Colonic mucosa (tissue), 4 donors: ENCODE data around the gene SLC6A16. TPM values are rescaled to one million over a fixed set of nuclear protein-coding genes. Genes with fewer than 3 reads are reported as not detected.
"Not testable (repeated sequence)": the region's sequence is repeated elsewhere in the genome, so short reads cannot be mapped to it uniquely, and the experiment has no call there.

Source experiments
- DNase-seq: peaks from one replicate; pipeline ENCODE4 v3.0.0-alpha.2; 2020
- H3K27ac ChIP-seq: fragments of 200-600 bp; one replicate; pipeline ENCODE4 v1.8.0; 2021
- H3K27me3 ChIP-seq: fragments of 200-600 bp; one replicate; pipeline ENCODE4 v1.8.0; 2021
- H3K36me3 ChIP-seq: fragments of 200-600 bp; one replicate; pipeline ENCODE4 v1.8.0; 2021
- H3K4me1 ChIP-seq: fragments of 200-600 bp; one replicate; pipeline ENCODE4 v1.8.0; 2021; ENCODE audit warnings: mild to moderate bottlenecking
- H3K4me3 ChIP-seq: fragments of 200-600 bp; one replicate; pipeline ENCODE4 v1.8.0; 2021
- H3K9ac ChIP-seq, 2 donors: one replicate each; pipeline ENCODE4 v1.7.0; 2013; ENCODE audit warnings: control low read depth in 2 of 2, low read depth in 2 of 2, low read length in 2 of 2
- H3K9me3 ChIP-seq: fragments of 200-600 bp; one replicate; pipeline ENCODE4 v1.8.0; 2021
- intact Hi-C: fragments of 100-400 bp; cut with DNase I; formaldehyde crosslinking; loops from one replicate; pipeline ENCODE4 v1.14.1; 2022
- total RNA-seq, 2 donors: library from RNA; stranded (reverse); fragmentation: NEBNext Ultra II Directional in 1 of 2; extraction: Animal tissue kit (Norgen Biotek cat#: 25700) in 1 of 2; gene quantifications; one replicate each; pipeline ENCODE4 v1.2.1, GENCODE V29; 2021
- TF ChIP-seq, protein P1 (sequence below): fragments of 200-600 bp; IDR thresholded peaks from one replicate; pipeline ENCODE4 v1.8.0; 2022; ENCODE audit warnings: antibody characterized with exemption, mild to moderate bottlenecking
- donor health status: healthy.
- donor health status: DM: no; HTN: no; CAD: no.
- donor health status: DM: no; HTN: no; CAD: no.

SLC6A16 gene
- total RNA-seq, 2 donors from 2014 or later: 0.17 to 0.82 TPM

DNA sequence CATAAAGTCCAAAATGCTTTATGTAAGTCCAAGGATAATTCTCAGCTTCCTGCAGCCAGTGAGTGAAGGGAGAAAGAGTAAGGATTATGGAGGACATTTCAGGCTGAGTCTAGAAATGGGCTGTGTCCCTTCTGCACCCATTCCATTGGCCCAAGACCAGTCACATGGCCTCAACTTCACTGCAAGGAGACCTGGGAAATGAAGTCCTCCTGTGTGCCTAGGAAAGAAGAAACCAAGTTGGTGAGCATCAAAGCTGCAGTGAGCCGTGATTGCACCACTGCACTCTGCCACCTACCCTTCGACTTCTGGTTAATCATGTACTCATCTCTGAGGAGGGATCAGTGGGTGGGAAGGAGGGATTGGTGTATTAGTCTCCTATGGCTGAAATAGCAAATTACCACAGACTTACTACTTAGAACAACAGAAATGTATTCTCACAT lies 6.6 kb upstream of the SLC6A16 start:
- no peak overlapping the region for H3K9ac ChIP-seq
- H3K9me3 ChIP-seq: no peaks in the 10 kb centered on the region
- no peaks in the 10 kb centered on the region for H3K4me1 ChIP-seq
- H3K27ac ChIP-seq: no peak overlapping the region
- no peak overlapping the region for H3K4me3 ChIP-seq
- TF ChIP-seq, protein P1, sequence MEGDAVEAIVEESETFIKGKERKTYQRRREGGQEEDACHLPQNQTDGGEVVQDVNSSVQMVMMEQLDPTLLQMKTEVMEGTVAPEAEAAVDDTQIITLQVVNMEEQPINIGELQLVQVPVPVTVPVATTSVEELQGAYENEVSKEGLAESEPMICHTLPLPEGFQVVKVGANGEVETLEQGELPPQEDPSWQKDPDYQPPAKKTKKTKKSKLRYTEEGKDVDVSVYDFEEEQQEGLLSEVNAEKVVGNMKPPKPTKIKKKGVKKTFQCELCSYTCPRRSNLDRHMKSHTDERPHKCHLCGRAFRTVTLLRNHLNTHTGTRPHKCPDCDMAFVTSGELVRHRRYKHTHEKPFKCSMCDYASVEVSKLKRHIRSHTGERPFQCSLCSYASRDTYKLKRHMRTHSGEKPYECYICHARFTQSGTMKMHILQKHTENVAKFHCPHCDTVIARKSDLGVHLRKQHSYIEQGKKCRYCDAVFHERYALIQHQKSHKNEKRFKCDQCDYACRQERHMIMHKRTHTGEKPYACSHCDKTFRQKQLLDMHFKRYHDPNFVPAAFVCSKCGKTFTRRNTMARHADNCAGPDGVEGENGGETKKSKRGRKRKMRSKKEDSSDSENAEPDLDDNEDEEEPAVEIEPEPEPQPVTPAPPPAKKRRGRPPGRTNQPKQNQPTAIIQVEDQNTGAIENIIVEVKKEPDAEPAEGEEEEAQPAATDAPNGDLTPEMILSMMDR: no peak
- peak; percentile 60 for DNase-seq
- no peaks in the 10 kb centered on the region for H3K36me3 ChIP-seq
- intact Hi-C loops: no loop called here
- H3K27me3 ChIP-seq: no peaks in the 10 kb centered on the region

- H3K4me3 ChIP-seq, H3K9me3 ChIP-seq, intact Hi-C loops, H3K4me1 ChIP-seq, H3K27ac ChIP-seq, H3K27me3 ChIP-seq, H3K9ac ChIP-seq, H3K36me3 ChIP-seq, DNase-seq: not testable (repeated sequence)
These were observed 6.2 kb upstream of the SLC6A16 start for GRCh38 chr19:49331187-49331586.

DNA sequence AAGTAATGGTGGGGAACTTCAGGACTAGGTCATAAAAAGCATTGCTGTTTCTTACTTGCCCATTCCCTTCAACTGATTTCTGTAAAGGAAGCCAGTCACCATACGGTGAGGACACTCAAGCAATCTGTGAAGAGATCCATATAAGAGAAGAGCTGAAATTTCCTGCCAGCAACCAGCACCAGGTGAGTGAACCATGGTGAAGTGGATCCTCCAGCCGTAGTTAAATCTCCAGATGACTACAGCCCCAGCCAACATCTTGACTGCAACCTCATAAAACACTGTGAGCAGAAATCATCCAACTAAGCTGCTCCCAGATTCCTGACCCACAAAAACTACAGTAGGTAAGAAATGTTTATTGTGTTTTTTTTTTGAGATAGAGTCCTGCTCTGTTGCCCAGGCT lies 3.8 kb upstream of the SLC6A16 start:
- Histone ChIP-seq H3K36me3 (no peaks in the 10 kb centered on the region), H3K4me3 (no peak overlapping the region), H3K4me1 (no peaks in the 10 kb centered on the region), H3K27me3 (no peaks in the 10 kb centered on the region), H3K9me3 (no peaks in the 10 kb centered on the region), H3K9ac (no peak overlapping the region), H3K27ac (no peak overlapping the region)
- TF ChIP-seq, protein P1: no peak
- intact Hi-C loops: loop anchor here (10.0 kb wide), 1 partner anchor 104 kb away; no protein-coding TSS in a partner anchor
- no peak for DNase-seq

DNA sequence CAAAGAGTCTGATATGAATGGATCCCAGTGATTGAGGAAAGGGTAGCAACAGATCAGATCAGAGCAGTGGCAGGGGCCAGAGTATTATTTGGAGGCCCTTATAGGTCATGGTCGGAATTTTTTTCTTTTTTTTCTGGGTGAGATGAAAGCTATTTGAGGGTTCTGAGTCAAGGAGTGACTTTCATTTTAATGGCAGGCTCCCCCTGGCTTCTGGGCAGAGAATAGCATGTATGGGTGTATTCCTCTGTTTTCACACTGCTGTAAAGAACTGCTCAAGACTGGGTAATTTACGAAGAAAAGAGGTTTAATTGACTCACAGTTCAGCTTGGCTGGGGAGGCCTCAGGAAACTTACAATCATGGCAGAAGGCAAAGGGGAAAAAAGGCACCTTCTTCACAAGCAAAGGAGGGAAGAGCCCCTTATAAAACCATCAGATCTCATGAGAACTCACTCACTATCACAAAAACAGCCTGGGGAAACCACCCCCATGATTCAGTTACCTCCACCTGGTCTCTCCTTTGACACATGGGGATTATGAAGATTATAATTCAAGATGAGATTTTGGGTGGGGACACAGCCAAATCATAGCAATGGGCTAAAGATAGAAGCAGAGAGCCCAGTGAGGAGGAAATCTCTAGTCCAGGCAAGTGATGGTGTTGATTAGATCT lies 3.0 kb upstream of the SLC6A16 start:
- Histone ChIP-seq H3K27ac (no peak overlapping the region), H3K4me3 (no peak overlapping the region)
- peak; percentile 36 for DNase-seq

GRCh38 chr19:49326165-49326704 lies 1.2 kb upstream of the SLC6A16 start:
- TF ChIP-seq, protein P1: no peak
- peak; percentile 7 for DNase-seq
- H3K27ac ChIP-seq: no peak overlapping the region
- H3K4me1 ChIP-seq: no peaks in the 10 kb centered on the region
- H3K36me3 ChIP-seq: no peaks in the 10 kb centered on the region
- no peak overlapping the region for H3K9ac ChIP-seq
- H3K27me3 ChIP-seq: no peaks in the 10 kb centered on the region
- intact Hi-C loops: loop anchor here (10.0 kb wide), 1 partner anchor 101 kb away; no protein-coding TSS in a partner anchor
- H3K4me3 ChIP-seq: no peak overlapping the region
- no peaks in the 10 kb centered on the region for H3K9me3 ChIP-seq

More for the DNA sequence above, 3.0 kb upstream of the SLC6A16 start:
- H3K4me1 ChIP-seq: no peaks in the 10 kb centered on the region
- intact Hi-C loops: loop anchor here (10.0 kb wide), 1 partner anchor 103 kb away; no protein-coding TSS in a partner anchor
- TF ChIP-seq, protein P1: peak; percentile 60
- H3K9me3 ChIP-seq: no peaks in the 10 kb centered on the region
- no peaks in the 10 kb centered on the region for H3K36me3 ChIP-seq
- no peaks in the 10 kb centered on the region for H3K27me3 ChIP-seq
- H3K9ac ChIP-seq: no peak overlapping the region

- H3K27ac ChIP-seq: not testable (repeated sequence)
- peak; percentile 5 for DNase-seq
- intact Hi-C loops: loop anchor here (10.0 kb wide), 1 partner anchor 101 kb away; no protein-coding TSS in a partner anchor
These were observed 765 bp upstream of the SLC6A16 start for GRCh38 chr19:49325756-49326155.

More at GRCh38 chr19:49325756-49326155, 765 bp upstream of the SLC6A16 start:
- not testable (repeated sequence) for H3K9ac ChIP-seq, H3K9me3 ChIP-seq, H3K36me3 ChIP-seq, H3K4me1 ChIP-seq, H3K4me3 ChIP-seq, H3K27me3 ChIP-seq
